H9 (cell line): ENCODE results near the gene RORC. TPM values are rescaled to one million over a fixed set of nuclear protein-coding genes. Genes with fewer than 3 reads are reported as not detected.

Source experiments
- DNase-seq: peaks from one replicate; pipeline ENCODE4 v3.0.0-alpha.2; 2017
- H2AFZ ChIP-seq: one replicate; pipeline ENCODE4 v1.6.1; 2013; ENCODE audit warnings: mild to moderate bottlenecking, low read length, control low read depth, moderate library complexity
- H2AK5ac ChIP-seq: 2 replicates; pipeline ENCODE4 v1.6.1; 2013; ENCODE audit warnings: low read length, control low read depth, mixed read lengths; ENCODE audit not compliant: insufficient read length
- H2BK120ac ChIP-seq: one replicate; pipeline ENCODE4 v1.6.1; 2013; ENCODE audit warnings: low read depth, mild to moderate bottlenecking, low read length, control low read depth, inconsistent platforms; ENCODE audit not compliant: poor library complexity, severe bottlenecking
- H2BK12ac ChIP-seq: 2 replicates; pipeline ENCODE4 v1.6.1; 2013; ENCODE audit warnings: low read length, control low read depth, mixed read lengths, low read depth; ENCODE audit not compliant: insufficient read length
- H2BK15ac ChIP-seq: 2 replicates; pipeline ENCODE4 v1.6.1; 2013; ENCODE audit warnings: low read depth, low read length, control low read depth
- H2BK20ac ChIP-seq: one replicate; pipeline ENCODE4 v1.6.1; 2013; ENCODE audit warnings: low read depth, mild to moderate bottlenecking, low read length, control low read depth, inconsistent platforms; ENCODE audit not compliant: poor library complexity, severe bottlenecking
- H2BK5ac ChIP-seq: 2 replicates; pipeline ENCODE4 v1.6.1; 2013; ENCODE audit warnings: low read length, control low read depth, mixed read lengths; ENCODE audit not compliant: insufficient read length
- H3K14ac ChIP-seq: 2 replicates; pipeline ENCODE4 v1.6.1; 2013; ENCODE audit warnings: low read length, control low read depth; ENCODE audit not compliant: insufficient read depth
- H3K18ac ChIP-seq: 2 replicates; pipeline ENCODE4 v1.6.1; 2013; ENCODE audit warnings: low read depth, mild to moderate bottlenecking, mixed read lengths, low read length, control low read depth; ENCODE audit not compliant: insufficient read length
- H3K23ac ChIP-seq: 2 replicates; pipeline ENCODE4 v1.6.1; 2013; ENCODE audit warnings: low read length, control low read depth, mixed read lengths, low read depth; ENCODE audit not compliant: insufficient read length
- H3K23me2 ChIP-seq: 2 replicates; pipeline ENCODE4 v1.6.1; 2013; ENCODE audit warnings: low read depth, mild to moderate bottlenecking, mixed read lengths, low read length, control low read depth; ENCODE audit not compliant: insufficient read length, poor library complexity, severe bottlenecking
- H3K27ac ChIP-seq: 2 replicates; pipeline ENCODE4 v1.5.1; 2013; ENCODE audit warnings: low read length, control low read depth, mixed read lengths, low read depth; ENCODE audit not compliant: insufficient read length
- H3K27me3 ChIP-seq: 2 replicates; pipeline ENCODE4 v1.6.1; 2013; ENCODE audit warnings: low read length, control low read depth, inconsistent platforms; ENCODE audit not compliant: insufficient read depth
- H3K4ac ChIP-seq: 2 replicates; pipeline ENCODE4 v1.6.1; 2013; ENCODE audit warnings: low read depth, mild to moderate bottlenecking, control low read depth, inconsistent platforms, low read length, moderate library complexity
- H3K4me1 ChIP-seq: 2 replicates; pipeline ENCODE4 v1.6.1; 2013; ENCODE audit warnings: low read length, control low read depth, inconsistent platforms; ENCODE audit not compliant: insufficient read depth
- H3K4me2 ChIP-seq: 2 replicates; pipeline ENCODE4 v1.6.1; 2013; ENCODE audit warnings: low read length, control low read depth, mixed read lengths; ENCODE audit not compliant: insufficient read length, insufficient read depth
- H3K56ac ChIP-seq: 2 replicates; pipeline ENCODE4 v1.6.1; 2013; ENCODE audit warnings: low read depth, mild to moderate bottlenecking, mixed read lengths, low read length, control low read depth; ENCODE audit not compliant: insufficient read length
- H3K79me1 ChIP-seq: 2 replicates; pipeline ENCODE4 v1.6.1; 2013; ENCODE audit warnings: low read depth, mild to moderate bottlenecking, moderate library complexity, low read length, control low read depth, inconsistent platforms; ENCODE audit not compliant: insufficient read depth, poor library complexity, severe bottlenecking
- H3K79me2 ChIP-seq: 2 replicates; pipeline ENCODE4 v1.6.1; 2013; ENCODE audit warnings: low read length, control low read depth, inconsistent platforms; ENCODE audit not compliant: insufficient read depth
- H3K9ac ChIP-seq: 2 replicates; pipeline ENCODE4 v1.6.1; 2013; ENCODE audit warnings: low read length, control low read depth, mixed read lengths; ENCODE audit not compliant: insufficient read length; ENCODE audit errors: extremely low read depth
- H3K9me3 ChIP-seq: one replicate; pipeline ENCODE4 v1.6.1; 2013; ENCODE audit warnings: low read depth, low read length, inconsistent platforms; ENCODE audit not compliant: control insufficient read depth
- H3T11ph ChIP-seq: one replicate; pipeline ENCODE4 v1.6.1; 2013; ENCODE audit warnings: mild to moderate bottlenecking, low read length, control low read depth, inconsistent platforms
- H4K20me1 ChIP-seq: one replicate; pipeline ENCODE4 v1.6.1; 2013; ENCODE audit not compliant: control insufficient read depth, insufficient read length, insufficient read depth
- H4K5ac ChIP-seq: 2 replicates; pipeline ENCODE4 v1.6.1; 2013; ENCODE audit warnings: low read depth, mild to moderate bottlenecking, mixed read lengths, low read length, control low read depth; ENCODE audit not compliant: insufficient read length
- H4K8ac ChIP-seq: replicated peaks from 2 replicates; pipeline ENCODE4 v1.6.1; 2013; ENCODE audit warnings: low read length, control low read depth, mixed read lengths, low read depth; ENCODE audit not compliant: insufficient read length
- H4K91ac ChIP-seq: 2 replicates; pipeline ENCODE4 v1.6.1; 2013; ENCODE audit warnings: low read depth, mild to moderate bottlenecking, moderate library complexity, mixed read lengths, low read length, control low read depth; ENCODE audit not compliant: insufficient read length
- H3K27ac Mint-ChIP-seq, 3 experiments: 2 replicates in 2 of 3; 3 replicates in 1 of 3; pipeline ENCODE4 v1.8.0; 2020 to 2021; ENCODE audit warnings: mixed read lengths in 3 of 3, mild to moderate bottlenecking in 1 of 3, moderate library complexity in 1 of 3
- H3K27me3 Mint-ChIP-seq: 2 replicates; pipeline ENCODE4 v1.8.0; 2021; ENCODE audit warnings: low read depth, mild to moderate bottlenecking, moderate library complexity, mixed read lengths
- H3K36me3 Mint-ChIP-seq, 3 experiments: 2 replicates in 2 of 3; 3 replicates in 1 of 3; pipeline ENCODE4 v1.8.0; 2020 to 2021; ENCODE audit warnings: low read depth in 3 of 3, mixed read lengths in 3 of 3; ENCODE audit not compliant: insufficient read depth in 1 of 3
- H3K4me1 Mint-ChIP-seq, 2 experiments: 2 replicates each; pipeline ENCODE4 v1.8.0; 2020; ENCODE audit warnings: mixed read lengths in 2 of 2
- H3K4me3 Mint-ChIP-seq, 2 experiments: 2 replicates in 1 of 2; 3 replicates in 1 of 2; pipeline ENCODE4 v1.8.0; 2020 to 2021; ENCODE audit warnings: mild to moderate bottlenecking in 2 of 2, mixed read lengths in 2 of 2, moderate library complexity in 1 of 2
- H3K9me3 Mint-ChIP-seq, 2 experiments: 2 replicates in 1 of 2; 3 replicates in 1 of 2; pipeline ENCODE4 v1.8.0; 2020; ENCODE audit warnings: mild to moderate bottlenecking in 2 of 2, mixed read lengths in 2 of 2, moderate library complexity in 1 of 2
- WGBS: extraction: QIAGEN DNeasy Blood & Tissue Kit; methylation state at CpG from one replicate; pipeline ENCODE4 v1.1.7; 2013; ENCODE audit warnings: missing lambda C conversion rate, low lambda C conversion rate, mixed read lengths; ENCODE audit not compliant: insufficient read length; ENCODE audit errors: extremely low coverage; 5-methylcytosine and 5-hydroxymethylcytosine counted together
- total RNA-seq: library from RNA; stranded (reverse); gene quantifications from 2 replicates; pipeline ENCODE4 v1.2.1, GENCODE V29; 2021
- TF ChIP-seq, protein P1 (sequence below): fragments of 200-600 bp; sonication (generic); conservative IDR thresholded peaks from 3 replicates; pipeline ENCODE4 v1.8.0; 2021; ENCODE audit warnings: antibody characterized with exemption, mild to moderate bottlenecking

RORC gene
- total RNA-seq, 1 experiment from 2014 or later: 0.52 TPM

DNA sequence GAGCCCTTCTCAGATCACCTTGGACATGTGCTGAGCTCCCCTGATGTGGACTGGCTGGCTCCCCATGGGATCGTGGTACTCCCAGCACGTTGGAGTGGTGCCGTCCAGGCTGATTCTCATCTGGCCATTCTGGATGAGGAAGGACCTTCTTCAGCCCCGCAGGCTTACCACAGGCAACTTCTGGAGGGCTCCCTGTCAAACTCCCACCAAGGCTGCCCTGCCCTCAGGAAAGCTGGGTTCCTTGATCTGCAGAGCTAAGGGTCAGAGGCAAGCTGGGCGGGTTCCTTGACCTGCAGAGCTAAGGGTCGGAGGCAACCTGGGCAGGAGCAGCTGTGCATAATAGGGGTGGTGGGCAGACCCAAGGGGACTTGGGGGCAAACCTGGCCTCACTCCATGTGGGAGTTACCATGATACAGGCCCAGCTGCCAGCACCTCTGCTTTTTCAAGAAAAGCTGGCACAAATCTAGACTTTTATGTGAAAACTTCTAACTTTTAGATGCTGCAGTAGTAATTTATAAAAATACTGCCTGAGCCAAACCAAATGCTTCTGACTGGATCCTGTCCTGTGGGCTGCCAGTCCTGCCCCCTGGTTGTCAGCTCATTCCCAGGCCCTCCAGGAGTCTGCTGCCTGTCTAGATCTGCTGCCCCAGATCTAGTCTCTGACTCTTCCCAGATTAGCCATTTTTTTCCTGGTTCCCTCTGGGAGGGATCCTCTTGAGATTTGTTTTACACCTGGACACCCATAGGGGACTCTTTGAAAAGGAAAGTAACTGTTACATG, 27.5 kb upstream of the RORC start:
- peaks cover 19 to 25% of the 10 kb centered on the region in 2 experiments for H3K4me1 Mint-ChIP-seq
- H3K27me3 ChIP-seq: peaks cover 39% of the 10 kb centered on the region
- H3K27ac ChIP-seq: no peak overlapping the region
- no peak overlapping the region for H2BK12ac ChIP-seq
- H3K4me3 Mint-ChIP-seq: no peak overlapping the region
- no peak overlapping the region for H4K5ac ChIP-seq
- H3K79me1 ChIP-seq: no peaks in the 10 kb centered on the region
- no peak overlapping the region for H2BK20ac ChIP-seq
- H3K9me3 Mint-ChIP-seq: no peaks in the 10 kb centered on the region; a peak in 1 of 5 replicates
- H3K9me3 ChIP-seq: no peaks in the 10 kb centered on the region
- H4K91ac ChIP-seq: no peak overlapping the region
- H3K56ac ChIP-seq: no peak overlapping the region
- H2AFZ ChIP-seq: no peak overlapping the region
- H2BK5ac ChIP-seq: no peak overlapping the region
- H3K14ac ChIP-seq: no peak overlapping the region
- H3K4me1 ChIP-seq: no peaks in the 10 kb centered on the region; the same call in 1 of the 2 replicates
- H3K9ac ChIP-seq: no peak overlapping the region
- no peaks in the 10 kb centered on the region for H3K79me2 ChIP-seq
- no peak overlapping the region for H3T11ph ChIP-seq
- TF ChIP-seq, protein P1, sequence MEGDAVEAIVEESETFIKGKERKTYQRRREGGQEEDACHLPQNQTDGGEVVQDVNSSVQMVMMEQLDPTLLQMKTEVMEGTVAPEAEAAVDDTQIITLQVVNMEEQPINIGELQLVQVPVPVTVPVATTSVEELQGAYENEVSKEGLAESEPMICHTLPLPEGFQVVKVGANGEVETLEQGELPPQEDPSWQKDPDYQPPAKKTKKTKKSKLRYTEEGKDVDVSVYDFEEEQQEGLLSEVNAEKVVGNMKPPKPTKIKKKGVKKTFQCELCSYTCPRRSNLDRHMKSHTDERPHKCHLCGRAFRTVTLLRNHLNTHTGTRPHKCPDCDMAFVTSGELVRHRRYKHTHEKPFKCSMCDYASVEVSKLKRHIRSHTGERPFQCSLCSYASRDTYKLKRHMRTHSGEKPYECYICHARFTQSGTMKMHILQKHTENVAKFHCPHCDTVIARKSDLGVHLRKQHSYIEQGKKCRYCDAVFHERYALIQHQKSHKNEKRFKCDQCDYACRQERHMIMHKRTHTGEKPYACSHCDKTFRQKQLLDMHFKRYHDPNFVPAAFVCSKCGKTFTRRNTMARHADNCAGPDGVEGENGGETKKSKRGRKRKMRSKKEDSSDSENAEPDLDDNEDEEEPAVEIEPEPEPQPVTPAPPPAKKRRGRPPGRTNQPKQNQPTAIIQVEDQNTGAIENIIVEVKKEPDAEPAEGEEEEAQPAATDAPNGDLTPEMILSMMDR: no peak
- H3K18ac ChIP-seq: no peak overlapping the region
- no peak overlapping the region for H2AK5ac ChIP-seq
- no peaks in the 10 kb centered on the region for H4K20me1 ChIP-seq
- no peak overlapping the region for H3K23ac ChIP-seq
- no peaks in the 10 kb centered on the region for H3K36me3 Mint-ChIP-seq
- H3K27ac Mint-ChIP-seq: no peak overlapping the region
- WGBS: no CpG with 5 or more reads among the region's 6 CpGs
- DNase-seq: no peak
- H2BK15ac ChIP-seq: no peak overlapping the region
- no peak overlapping the region for H2BK120ac ChIP-seq
- no peaks in the 10 kb centered on the region for H3K23me2 ChIP-seq
- no peak overlapping the region for H3K4me2 ChIP-seq
- H3K4ac ChIP-seq: no peak overlapping the region
- H3K27me3 Mint-ChIP-seq: peaks cover 95% of the 10 kb centered on the region
- H4K8ac ChIP-seq: no peak overlapping the region
